Activated CD4-positive, alpha-beta T cell treated with anti-CD3 and anti-CD28 coated beads, Interleukin-2, Interleukin-4, amounts not matched to agents 100 ng/mL and 50 ng/mL, durations not matched to agents 16 hours and 8 hours (primary cell): Measurements from ENCODE around the gene CCNY.
"Not testable (repeated sequence)": the region's sequence is repeated elsewhere in the genome, so short reads cannot be mapped to it uniquely, and the experiment has no call there.

Experiments used
- DNase-seq: peaks from one replicate; pipeline ENCODE4 v3.0.0-alpha.2; 2020; ENCODE audit warnings: low spot score

Gene CCNY

DNA sequence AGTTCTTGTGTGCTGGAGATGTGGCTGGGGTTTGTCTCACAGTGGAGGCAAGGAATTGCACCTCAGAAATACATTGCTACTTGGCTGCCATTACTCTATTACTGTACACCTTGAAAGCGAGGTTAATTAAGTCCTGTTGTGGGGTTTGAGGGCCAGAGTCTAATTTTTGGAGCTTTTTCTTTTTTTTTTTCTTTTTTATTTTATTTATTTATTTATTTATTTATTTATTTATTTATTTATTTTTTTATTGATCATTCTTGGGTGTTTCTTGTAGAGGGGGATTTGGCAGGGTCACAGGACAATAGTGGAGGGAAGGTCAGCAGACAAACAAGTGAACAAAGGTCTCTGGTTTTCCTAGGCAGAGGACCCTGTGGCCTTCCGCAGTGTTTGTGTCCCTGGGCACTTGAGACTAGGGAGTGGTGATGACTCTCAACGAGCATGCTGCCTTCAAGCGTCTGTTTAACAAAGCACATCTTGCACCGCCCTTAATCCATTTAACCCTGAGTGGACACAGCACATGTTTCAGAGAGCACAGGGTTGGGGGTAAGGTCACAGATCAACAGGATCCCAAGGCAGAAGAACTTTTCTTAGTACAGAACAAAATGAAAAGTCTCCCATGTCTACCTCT, 69.8 kb downstream of the CCNY start:
- DNase-seq, result not testable (repeated sequence)

DNA sequence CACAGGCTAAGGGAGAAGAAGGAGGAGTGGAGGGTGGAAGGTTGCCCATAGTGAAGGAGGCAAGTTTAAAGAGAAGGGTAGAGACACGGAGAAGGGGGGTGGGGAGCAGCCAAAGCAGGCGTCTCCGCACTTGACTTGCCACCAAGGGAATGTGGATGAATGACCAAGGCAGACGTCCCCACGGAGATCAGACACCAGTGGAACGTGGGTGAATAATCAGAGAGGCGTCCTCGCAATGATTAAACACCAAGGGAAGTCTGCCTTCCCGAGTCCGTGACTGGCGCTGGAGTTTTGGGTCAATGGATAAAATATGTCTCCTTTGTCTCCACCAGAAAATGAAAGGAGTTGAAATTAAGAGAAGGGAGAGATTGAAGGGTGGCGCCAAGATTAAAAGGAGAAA, 71.4 kb downstream of the CCNY start:
- not testable (repeated sequence) for DNase-seq

DNA sequence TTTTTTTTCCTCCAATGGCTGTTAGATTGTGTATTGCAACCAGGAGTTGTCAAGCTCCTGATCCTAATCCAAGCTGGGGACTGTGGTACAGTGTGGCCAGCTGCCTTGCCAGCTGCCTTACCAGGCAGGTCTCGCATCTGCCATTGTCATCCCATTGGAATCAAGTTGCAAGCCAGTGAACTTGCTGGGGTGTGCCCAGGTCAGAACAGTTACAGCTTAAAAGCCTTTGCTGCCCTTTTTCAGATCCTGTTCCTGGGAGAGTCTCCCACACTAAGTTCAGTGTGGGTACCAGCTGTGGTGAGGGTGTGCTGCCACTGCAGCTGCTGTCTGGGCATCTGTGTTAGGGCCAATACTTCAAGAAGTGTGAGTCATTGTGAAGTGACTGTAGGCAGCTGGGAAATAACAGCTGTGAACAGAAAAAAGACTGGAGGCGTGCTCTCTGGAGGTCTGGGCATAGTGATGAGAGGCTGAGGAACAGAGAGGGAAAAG, 72.8 kb downstream of the CCNY start:
- DNase-seq, result no peak

DNA sequence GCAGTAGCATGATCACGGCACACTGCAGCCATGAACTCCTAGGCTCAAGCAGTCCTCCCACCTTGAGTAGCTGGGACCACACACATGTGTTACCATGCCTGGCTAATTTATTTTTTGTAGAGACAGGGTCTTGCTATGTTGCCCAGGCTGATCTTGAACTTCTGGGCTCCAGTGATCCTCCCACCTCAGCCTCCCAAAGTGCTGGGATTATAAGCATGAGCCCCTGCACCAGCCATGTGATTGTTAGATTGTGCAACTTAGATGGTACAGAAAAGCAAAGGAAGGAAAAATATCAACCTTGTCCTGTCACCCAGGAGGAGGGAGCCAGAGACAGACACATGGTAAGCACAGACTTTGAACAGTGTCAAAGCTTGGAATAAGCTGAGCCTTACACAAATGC, 73.5 kb downstream of the CCNY start:
- no peak for DNase-seq

DNA sequence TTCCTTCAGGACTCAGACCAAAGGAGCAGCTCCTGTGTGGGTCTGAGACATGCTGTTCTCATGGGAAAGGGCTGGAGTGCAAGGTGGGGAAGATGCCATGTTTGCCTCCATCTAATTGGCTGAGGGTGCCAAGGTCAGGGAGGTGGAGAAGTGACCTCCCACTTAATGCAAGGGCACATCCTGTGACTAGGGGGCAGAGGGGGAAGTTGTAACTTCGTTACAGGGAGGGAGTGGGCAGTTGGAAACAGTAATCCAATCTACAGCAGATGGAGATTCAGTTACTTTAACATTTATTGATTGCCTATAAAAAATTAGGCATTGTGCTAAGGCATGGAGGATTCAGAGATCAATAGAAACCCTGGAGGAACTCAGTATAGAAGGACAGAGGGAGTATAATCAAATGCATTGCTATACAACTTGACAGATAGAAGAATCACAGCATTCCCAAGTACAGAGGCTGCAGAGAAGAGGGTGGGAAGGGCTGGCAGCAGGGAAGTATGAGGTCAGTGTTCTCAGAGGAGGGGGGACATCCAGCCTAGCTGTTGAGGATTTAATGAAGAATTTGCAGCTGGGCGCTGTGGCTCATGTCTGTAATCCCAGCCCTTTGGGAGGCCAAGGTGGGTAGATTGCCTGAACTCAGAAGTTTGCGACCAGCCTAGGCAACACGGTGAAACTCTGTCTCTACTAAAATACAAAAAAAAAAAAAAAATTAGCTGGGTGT, 75.9 kb downstream of the CCNY start:
- DNase-seq, result no peak

DNA sequence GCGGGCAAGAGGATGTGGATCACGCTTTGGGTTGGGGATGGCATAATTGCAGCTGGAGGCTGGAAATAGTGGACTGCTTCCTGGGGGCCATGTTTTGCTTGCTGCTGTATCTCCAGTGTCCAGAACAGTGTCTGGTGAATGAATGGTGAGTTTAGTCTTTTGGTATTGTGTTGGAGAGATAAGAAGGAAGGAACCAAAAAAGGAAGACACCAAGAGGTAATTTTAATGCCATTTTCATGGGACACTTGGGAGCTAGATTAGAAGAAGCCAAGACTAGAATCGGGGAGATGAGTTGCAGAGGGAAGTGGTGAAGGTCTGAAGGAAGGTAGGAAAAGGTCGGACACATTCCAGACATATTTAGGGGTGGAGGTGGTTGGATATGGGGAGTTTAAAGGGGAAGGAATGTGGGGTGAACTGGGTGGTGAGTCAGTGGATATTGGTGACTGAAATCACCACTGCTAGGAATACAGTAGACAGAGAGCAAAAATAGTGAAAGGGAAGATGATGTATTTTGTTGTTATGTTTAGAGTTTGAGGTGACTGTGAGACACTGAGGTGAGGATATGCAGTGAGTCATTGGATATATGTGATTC, 76.7 kb downstream of the CCNY start:
- no peak for DNase-seq

DNA sequence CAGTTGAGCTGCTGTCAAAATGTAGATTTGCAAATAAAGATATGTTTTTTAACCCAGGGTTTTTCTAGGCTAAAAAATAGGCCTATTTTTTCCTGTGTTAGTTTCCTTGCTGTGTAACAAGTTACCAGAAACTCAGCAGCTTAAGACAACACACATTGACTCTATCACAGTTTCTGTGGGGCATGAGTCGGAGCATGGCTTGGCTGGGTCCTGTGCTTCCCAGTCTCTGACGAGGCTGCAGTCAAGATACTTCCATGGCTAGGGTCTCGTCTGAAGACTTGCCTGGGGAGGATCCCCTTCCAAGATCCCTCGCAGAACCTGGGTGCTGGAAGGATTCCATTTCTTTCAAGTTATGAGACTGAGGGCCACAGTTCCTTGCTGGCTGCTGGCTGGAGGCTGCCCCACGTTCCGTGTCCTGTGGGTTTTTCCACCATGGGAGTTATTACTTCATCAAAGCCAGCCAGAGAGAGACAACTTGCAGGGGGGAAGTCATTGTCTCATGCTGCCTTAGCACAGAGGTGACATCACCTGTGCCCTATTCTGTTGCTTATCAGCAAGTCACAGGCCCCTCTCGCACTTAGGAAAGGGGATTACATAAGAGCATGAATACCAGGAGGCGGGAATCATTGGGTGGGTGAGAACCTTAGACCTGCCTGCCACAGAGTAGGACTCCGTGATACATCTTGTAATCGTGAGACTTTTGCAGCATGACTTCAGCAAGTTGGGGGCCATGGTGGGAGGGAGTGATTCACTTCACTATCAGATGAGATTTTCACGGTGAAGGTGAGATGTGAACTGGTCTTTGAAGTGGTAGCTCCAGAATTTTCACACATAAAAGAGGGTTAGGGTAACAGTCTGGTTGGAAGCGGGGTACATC, 77.9 kb downstream of the CCNY start:
- DNase-seq, result no peak

DNA sequence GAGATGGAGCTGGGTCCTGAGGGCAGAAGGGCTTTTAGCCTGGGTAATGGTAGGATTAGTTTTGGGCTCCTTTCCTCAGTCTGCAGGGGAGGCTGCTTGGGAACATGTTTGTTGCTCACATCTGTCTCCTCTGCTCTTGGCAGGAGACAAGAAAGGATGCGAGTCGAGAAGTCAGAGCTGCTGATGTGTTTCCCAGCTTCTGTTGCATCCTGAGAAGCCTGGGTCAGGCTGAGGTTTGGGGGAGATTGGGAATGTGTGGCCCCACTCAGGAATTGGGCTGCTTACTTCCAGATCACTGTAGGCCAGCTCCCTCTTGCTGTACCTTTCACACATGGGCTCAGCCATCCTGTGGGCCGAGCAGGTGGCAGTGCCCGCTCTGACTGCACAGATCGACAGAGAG, 79.2 kb downstream of the CCNY start:
- no peak for DNase-seq

DNA sequence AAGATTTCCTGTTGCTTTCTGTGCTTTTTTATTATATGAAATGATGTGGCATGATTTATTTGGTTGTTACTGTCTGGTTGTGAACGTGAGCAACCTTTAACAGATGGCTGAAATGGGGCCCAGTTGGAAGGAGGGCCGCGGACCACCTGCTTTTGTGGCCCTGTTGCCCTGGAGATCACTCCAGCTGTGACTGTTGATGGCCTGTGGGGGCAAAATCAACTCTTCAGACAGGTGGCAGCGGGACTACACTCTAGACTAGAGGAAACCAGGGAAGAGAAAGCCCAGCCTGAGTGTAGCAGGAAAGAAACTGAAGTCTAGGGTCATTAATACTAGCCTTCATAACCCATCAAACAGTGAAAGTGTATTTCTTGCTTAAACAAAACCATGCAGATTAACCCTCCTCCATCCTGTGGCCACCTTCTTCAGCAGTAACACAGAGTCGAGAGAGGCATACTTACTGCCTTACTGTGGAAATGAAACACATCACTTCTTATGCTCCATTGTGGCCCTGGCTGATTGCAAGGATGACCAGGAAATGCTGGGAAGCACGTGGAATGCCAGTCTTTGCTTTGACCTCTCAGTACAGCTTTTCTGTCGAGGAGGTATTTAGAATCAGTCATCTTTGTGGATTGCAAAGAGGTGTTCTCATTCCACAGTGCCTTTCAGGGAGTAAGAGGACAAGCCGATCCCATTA, 80.5 kb downstream of the CCNY start:
- no peak for DNase-seq

DNA sequence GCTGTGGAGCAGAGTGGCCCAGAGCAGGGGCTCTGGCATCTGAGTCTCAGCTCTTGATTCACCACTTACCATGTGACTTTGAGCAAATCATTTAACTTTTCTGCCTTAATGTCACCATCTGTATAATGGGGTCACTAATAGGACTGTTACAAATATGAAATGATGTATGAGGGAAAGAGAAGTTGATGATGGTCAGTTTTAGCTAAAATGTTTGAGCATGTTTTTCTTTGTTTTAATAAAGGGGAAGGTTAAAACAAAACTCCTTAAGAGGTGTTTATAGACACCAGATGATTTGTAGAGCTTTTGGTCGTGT, 81.0 kb downstream of the CCNY start:
- DNase-seq, result no peak

DNA sequence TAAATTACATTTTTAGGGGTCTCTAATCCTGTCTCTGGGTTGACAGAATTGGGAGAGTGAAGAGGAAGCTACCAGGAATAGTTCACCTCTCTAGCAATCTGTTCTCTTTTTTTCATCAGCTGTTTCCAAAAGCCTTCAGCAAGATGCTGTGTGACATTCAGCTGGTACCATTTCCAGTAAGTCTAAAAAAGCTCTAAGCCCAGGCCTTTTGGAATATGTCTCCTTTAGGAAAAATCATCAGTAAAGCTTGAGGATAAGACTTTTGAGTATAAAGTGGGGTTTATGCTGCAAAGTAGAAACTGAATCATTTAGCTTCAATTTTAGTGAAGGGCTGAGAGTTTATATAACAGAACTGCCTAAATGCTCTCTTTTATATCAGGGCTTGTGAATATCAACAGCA, 81.5 kb downstream of the CCNY start:
- no peak for DNase-seq

DNA sequence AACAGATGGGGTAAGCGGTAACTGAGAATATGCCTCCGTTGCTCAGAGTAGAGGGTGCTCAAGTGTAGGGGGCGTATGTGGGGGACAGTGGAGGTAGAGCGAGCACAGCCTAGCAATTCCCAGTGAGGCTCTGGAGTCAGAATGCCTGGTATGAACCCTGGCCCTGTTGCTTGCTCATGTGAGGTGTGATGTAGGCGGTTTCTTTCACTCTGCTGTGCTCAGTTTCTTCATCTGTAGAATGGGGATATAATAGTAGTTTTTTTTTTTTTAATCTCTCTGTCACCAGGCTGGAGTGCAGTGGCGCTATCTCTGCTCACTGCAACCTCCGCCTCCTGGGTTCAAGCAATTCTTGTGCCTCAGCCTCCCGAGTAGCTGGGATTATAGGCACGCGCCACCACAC, 82.3 kb downstream of the CCNY start:
- not testable (repeated sequence) for DNase-seq

DNA sequence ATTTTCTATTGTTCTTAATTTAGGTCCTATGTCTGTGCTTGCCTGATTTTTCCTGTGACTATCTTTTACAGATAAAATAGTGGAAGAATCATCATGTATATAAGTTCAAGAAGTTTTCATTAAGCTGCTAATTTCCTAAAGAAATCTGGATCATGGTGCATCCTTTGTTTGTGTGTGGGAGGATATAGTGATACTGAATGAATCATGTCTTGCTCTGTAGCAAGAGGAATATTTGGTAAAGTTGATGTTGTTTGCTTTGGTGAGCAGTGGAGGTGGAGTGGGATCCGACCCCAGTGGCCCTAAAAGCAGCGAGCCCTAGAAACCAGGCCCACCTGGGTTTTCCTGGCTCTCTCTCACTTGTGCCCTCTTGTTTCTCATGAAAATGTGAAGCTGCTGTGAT, 83.7 kb downstream of the CCNY start:
- DNase-seq, result no peak

DNA sequence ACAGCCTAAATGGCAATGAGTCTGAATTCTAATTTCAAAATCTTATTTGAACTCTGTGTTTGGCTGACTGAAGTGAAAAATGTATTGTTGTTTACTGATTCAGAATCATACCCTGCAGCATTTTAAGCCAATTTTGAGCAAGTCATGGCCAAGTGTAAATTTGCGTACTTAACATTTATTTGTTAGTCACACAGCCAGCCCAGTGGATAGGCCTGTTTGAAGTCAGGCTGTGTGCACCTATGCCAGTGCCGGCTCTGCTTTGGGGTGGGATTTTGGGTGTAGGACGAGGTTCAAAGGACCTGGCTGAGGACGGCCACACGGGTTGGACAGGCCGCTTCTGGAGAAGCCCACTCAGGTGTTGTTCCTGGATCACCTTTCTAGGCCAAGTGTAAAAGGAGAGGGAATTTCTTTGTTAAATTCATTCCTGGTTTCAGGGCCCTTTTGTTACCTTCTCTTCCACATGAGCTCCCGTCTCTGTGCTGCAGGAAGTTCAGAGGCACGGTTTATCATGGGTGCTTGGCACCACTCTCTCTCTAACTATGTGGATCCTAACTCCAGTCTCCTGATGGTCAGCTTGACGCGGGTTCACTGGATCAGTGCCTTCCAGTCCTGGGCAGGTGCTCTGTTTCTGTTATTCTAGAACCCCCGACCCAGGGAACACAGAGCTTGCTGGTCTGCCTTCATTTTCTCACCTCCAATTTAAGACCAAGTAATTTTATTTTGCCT, 84.7 kb downstream of the CCNY start:
- no peak for DNase-seq

DNA sequence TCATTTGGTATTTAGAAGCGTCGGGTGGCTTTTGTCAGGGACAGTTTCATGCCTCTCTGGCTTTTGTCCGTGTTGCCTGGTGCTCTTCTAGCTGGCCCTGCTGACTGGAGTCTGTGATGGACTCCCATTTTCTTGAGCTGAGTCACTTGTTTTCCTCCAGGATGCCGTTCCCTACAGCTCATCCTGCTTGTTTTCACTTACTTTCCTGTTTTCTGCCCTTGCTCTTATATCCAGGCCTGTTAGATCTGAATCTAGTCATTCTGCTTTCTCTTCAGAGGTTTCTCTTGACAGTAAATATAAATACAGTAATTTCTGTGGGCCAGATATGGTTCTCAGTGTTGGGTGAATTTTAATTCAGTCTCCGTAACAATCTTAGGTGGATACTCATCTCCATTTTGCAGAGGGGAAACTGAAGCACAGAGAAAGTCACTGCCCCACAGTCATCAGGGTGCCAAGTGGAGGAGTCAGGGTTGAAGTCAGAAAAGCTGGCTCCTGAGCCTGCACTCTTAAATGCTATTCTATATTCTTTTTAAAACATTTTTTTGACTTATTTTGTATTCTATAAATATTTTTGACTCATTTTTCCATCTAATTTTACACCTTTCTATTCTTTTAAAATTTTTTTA, 85.4 kb downstream of the CCNY start:
- DNase-seq, result no peak

DNA sequence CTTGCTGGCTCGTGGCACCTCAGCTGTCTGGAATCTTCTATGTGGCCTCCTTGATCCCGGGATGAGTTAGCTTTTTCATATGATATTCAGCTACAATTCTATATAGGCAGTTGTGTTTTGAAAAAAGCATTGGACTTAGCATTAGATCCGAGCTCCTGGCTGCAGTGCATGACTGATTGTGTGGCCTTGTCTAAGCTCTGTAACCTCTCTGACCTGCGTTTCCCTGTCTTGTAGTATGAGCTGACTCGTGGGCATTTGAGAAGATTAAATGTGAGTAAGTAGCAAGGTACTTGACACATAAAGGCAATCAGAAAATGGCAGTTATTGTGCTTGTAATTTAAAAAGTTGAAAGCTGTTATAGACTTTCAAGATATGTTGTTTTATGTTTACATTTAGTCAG, 85.9 kb downstream of the CCNY start:
- no peak for DNase-seq

DNA sequence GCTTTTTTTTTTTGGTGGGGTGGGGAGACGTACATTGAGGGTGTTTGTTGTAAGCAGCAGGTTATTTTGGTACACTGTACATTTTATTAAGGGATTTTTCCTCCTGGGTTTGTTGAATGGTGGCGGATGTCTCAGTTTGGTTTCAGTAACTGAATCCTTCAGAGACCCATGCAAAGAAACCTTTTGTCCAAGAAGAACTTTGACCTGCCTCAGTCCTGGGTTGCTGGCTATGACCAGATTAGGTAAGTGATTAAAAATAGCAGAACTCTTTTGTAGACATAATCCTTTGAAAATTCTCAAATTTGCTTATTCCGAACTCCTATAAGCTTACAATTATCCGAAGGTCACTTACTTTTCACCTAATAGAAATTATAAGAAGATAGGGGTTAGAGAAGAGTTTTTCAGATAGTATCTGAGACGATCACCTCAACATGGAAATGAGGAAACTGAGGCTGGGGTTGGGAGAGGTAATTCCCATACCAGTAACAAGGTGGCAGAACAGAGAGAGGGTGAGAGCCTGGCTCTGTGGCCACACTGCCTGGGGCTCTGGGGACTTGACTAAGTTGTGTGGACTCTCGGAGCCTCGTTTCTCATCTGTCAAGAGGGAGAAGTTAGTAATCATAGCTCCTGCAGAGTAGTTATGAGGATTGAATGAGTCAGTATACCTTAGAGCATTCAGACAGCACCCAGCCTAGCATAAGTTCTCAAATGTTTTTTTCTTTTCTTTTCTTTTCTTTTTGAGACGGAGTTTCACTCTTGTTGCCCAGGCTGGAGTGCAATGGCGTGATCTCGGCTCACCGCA, 87.4 kb downstream of the CCNY start:
- DNase-seq, result no peak

DNA sequence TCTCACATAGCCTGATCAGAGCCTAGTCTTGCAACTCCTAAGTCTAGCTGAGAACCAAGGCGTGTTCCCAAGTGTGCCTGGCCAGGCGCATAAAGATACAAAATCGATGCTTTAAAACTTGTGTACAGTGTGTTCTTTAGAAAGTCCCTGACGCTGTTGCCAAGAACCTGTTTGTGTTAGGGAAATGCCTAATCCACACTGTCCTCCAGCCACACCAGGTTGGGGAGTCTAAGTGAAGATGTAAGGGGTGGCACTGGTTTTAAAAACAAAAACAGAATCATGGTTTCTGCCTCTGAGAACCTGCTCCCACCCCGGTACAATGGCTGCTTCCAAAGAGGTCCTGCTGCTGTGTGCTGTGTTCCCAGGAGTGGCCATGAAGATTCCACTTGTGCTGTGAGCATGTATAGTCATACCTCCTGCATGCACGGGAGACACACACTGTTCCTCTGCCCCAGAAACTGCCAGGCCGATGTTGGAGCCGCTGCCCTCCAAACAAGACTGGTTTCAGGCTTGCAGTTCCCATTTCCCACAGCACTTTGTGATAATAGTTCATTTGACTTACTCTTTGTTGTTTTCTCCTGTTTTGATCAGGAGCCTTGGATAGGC, 88.5 kb downstream of the CCNY start:
- DNase-seq, result no peak

DNA sequence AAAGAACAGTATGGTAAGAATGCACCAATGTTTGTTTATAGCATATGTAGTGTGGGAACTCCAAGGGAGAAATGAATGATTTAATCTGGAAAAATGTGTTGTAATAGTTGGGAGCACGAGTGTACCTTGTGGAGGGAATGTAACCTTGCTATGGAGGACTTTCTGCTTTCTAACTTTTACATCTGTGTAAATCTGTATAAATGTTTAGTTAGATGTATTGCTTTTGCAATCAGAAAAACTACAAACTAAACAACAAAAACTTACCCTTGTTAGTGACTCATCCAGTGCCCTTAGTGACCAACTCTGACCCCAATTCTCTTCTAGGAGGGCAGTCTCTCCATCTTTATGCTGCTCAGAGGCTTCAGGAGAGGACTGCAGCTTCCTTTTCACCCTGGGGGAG, 89.3 kb downstream of the CCNY start:
- no peak for DNase-seq

DNA sequence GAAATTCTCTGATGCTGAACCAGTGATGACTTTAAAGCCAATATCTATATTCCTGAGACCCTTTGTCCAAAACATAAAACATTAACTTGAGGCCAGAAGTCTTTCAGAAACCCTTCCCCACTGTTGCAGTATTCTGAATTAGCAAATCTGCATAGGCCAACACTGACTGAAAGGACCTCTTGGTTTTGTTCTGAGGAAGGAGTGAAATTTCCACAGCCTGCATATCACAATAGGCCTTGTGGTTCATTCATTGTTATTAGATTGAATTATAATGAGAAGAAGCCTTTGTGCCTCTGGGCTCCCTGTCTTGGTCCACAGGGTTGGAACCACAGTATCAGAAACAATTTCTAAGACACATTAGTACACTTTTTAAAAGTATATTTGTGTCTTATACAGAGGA, 90.3 kb downstream of the CCNY start:
- no peak for DNase-seq
